SK-N-SH (cell line): Measurements from ENCODE around the gene SCAND1. TPM values are rescaled to one million over a fixed set of nuclear protein-coding genes. Genes with fewer than 3 reads are reported as not detected.

ENCODE experiments used
- CTCF ChIA-PET: fragments of 300-600, 350-600 bp; formaldehyde crosslinking; extraction: SDS; loops from one replicate; lab custom pipeline; 2021; lab: Yijun Ruan, JAX
- POLR2A ChIA-PET: fragments of 350-600 bp; sonication (Branson Sonifier 250); formaldehyde crosslinking; extraction: SDS; loops from one replicate; lab custom pipeline; 2020; ENCODE audit warnings: antibody characterized with exemption, inconsistent platforms; lab: Yijun Ruan, JAX
- DNase-seq: peaks from one replicate; pipeline ENCODE4 v3.0.0; 2012
- H2AFZ ChIP-seq: fragments of 200-600 bp; sonication (generic); 2 replicates; pipeline ENCODE4 v1.8.1; 2016; ENCODE audit warnings: antibody characterized with exemption, mild to moderate bottlenecking, low read depth
- H3F3A ChIP-seq: fragments of 200-600 bp; sonication (generic); replicated peaks from 2 replicates; pipeline ENCODE3; 2016; ENCODE audit warnings: antibody characterized with exemption, mild to moderate bottlenecking; ENCODE audit not compliant: insufficient read depth
- H3K27ac ChIP-seq, 2 experiments: fragments of 200-500 bp in 1 of 2; fragments of 200-600 bp in 1 of 2; sonication (Bioruptor generic) in 1 of 2; sonication (generic), shearing (Covaris generic) in 1 of 2; 2 replicates each; pipeline versions ENCODE4 v1.5.1 to v1.6.1; 2014 to 2016; ENCODE audit warnings: low read depth in 2 of 2, inconsistent platforms in 1 of 2, low read length in 1 of 2, mild to moderate bottlenecking in 1 of 2, mixed read lengths in 1 of 2
- H3K27me3 ChIP-seq: fragments of 200-600 bp; sonication (generic), shearing (Covaris generic); 2 replicates; pipeline ENCODE4 v1.6.1; 2016; ENCODE audit warnings: mixed run types; ENCODE audit not compliant: insufficient read depth
- H3K36me3 ChIP-seq, 2 experiments: fragments of 200-500 bp in 1 of 2; fragments of 200-600 bp in 1 of 2; sonication (Bioruptor generic) in 1 of 2; sonication (generic) in 1 of 2; replicated peaks in 1 of 2; 2 replicates each; pipeline versions ENCODE3 to v1.5.1; 2014 to 2016; ENCODE audit warnings: low read length in 1 of 2, mild to moderate bottlenecking in 1 of 2; ENCODE audit not compliant: insufficient read depth in 2 of 2, control insufficient read depth in 1 of 2
- H3K4me1 ChIP-seq, 2 experiments: fragments of 200-500 bp in 1 of 2; fragments of 200-600 bp in 1 of 2; sonication (Bioruptor generic) in 1 of 2; sonication (generic), shearing (Covaris generic) in 1 of 2; 2 replicates each; pipeline versions ENCODE4 v1.5.1 to v1.6.1; 2014 to 2016; ENCODE audit warnings: low read depth in 1 of 2, low read length in 1 of 2, mixed run types in 1 of 2; ENCODE audit not compliant: insufficient read depth in 2 of 2, control insufficient read depth in 1 of 2
- H3K4me2 ChIP-seq: fragments of 200-600 bp; sonication (generic), shearing (Covaris generic); 2 replicates; pipeline ENCODE4 v1.6.1; 2017; ENCODE audit warnings: mixed run types
- H3K4me3 ChIP-seq, 2 experiments: fragments of 200-500 bp in 1 of 2; fragments of 200-600 bp in 1 of 2; sonication (Bioruptor generic) in 1 of 2; sonication (generic), shearing (Covaris generic) in 1 of 2; 2 replicates each; pipeline versions ENCODE4 v1.5.1 to v1.8.1; 2014 to 2016; ENCODE audit warnings: low read depth in 2 of 2, inconsistent platforms in 1 of 2, low read length in 1 of 2, mild to moderate bottlenecking in 1 of 2, mixed read lengths in 1 of 2, moderate library complexity in 1 of 2
- H3K79me2 ChIP-seq: fragments of 200-600 bp; sonication (generic); 2 replicates; pipeline ENCODE4 v1.8.1; 2017; ENCODE audit warnings: mild to moderate bottlenecking; ENCODE audit not compliant: insufficient read depth
- H3K9ac ChIP-seq: fragments of 200-600 bp; sonication (generic); 2 replicates; pipeline ENCODE4 v1.6.1; 2017; ENCODE audit warnings: mixed run types
- H3K9me2 ChIP-seq: fragments of 200-600 bp; sonication (generic); 2 replicates; pipeline ENCODE4 v1.6.1; 2017; ENCODE audit warnings: mixed run types
- H3K9me3 ChIP-seq: fragments of 200-600 bp; sonication (generic); 2 replicates; pipeline ENCODE4 v1.6.1; 2017; ENCODE audit warnings: mixed run types, mild to moderate bottlenecking, moderate library complexity
- H4K20me1 ChIP-seq: fragments of 200-600 bp; sonication (generic); 2 replicates; pipeline ENCODE4 v1.6.1; 2017; ENCODE audit warnings: mild to moderate bottlenecking, mixed run types; ENCODE audit not compliant: insufficient read depth
- EZH2phosphoT487 ChIP-seq: fragments of 200-600 bp; sonication (generic); IDR thresholded peaks from 2 replicates; pipeline ENCODE4 v1.6.1; 2017; ENCODE audit warnings: low read depth, mixed run types, mild to moderate bottlenecking, antibody characterized with exemption, moderate library complexity, borderline replicate concordance
- FOXJ3 ChIP-seq: sonication (generic); formaldehyde crosslinking; IDR thresholded peaks from 2 replicates; pipeline ENCODE4 v1.5.1; 2020; ENCODE audit warnings: mild to moderate bottlenecking, missing genetic modification reagents
- GABPA ChIP-seq: IDR thresholded peaks from 2 replicates; pipeline ENCODE4 v1.4.0; 2012; ENCODE audit warnings: low read depth, mild to moderate bottlenecking
- MEF2A ChIP-seq: IDR thresholded peaks from 2 replicates; pipeline ENCODE4 v1.4.0; 2012; ENCODE audit warnings: low read depth, borderline replicate concordance
- MXI1 ChIP-seq: IDR thresholded peaks from 2 replicates; pipeline ENCODE4 v1.6.1; 2012; ENCODE audit warnings: mild to moderate bottlenecking, low read depth, low read length, improper control_type of control experiment
- NFIC ChIP-seq: IDR thresholded peaks from 2 replicates; pipeline ENCODE4 v1.4.0; 2012; ENCODE audit warnings: borderline replicate concordance
- RAD21 ChIP-seq: IDR thresholded peaks from 2 replicates; pipeline ENCODE4 v1.6.1; 2012; ENCODE audit warnings: mild to moderate bottlenecking, low read length
- TCF12 ChIP-seq: IDR thresholded peaks from 2 replicates; pipeline ENCODE4 v1.4.0; 2012
- WGBS: methylation state at CpG from one replicate; pipeline ENCODE4 v1.1.6; 2017; ENCODE audit warnings: low lambda C conversion rate; 5-methylcytosine and 5-hydroxymethylcytosine counted together
- polyA plus RNA-seq, 3 experiments: library from polyadenylated mRNA; depleted of rRNA; stranded (reverse); fragments of >200 nt; gene quantifications; 2 replicates each; pipeline ENCODE4 v1.2.3, GENCODE V29; 2012
- TF ChIP-seq, protein P1 (sequence below): IDR thresholded peaks from 2 replicates; pipeline ENCODE4 v1.4.0; 2012; ENCODE audit warnings: low read depth, borderline replicate concordance
- TF ChIP-seq, protein P2 (sequence below): IDR thresholded peaks from 2 replicates; pipeline ENCODE4 v1.4.0; 2012; ENCODE audit warnings: low read depth
- TF ChIP-seq, protein P3 (sequence below): fragments of 150-350 bp; IDR thresholded peaks from 2 replicates; pipeline ENCODE4 v1.6.1; 2016; ENCODE audit warnings: mild to moderate bottlenecking, low read depth, low read length
- TF ChIP-seq, protein P4 (sequence below): IDR thresholded peaks from 2 replicates; pipeline ENCODE4 v1.4.0; 2012; ENCODE audit warnings: low read depth, borderline replicate concordance
- TF ChIP-seq, protein P5 (sequence below): IDR thresholded peaks from 2 replicates; pipeline ENCODE4; 2012

The SCAND1 gene
- polyA plus RNA-seq, 1 of the 3 experiments (the other 2 are of a cell fraction), result 44.1 TPM

DNA sequence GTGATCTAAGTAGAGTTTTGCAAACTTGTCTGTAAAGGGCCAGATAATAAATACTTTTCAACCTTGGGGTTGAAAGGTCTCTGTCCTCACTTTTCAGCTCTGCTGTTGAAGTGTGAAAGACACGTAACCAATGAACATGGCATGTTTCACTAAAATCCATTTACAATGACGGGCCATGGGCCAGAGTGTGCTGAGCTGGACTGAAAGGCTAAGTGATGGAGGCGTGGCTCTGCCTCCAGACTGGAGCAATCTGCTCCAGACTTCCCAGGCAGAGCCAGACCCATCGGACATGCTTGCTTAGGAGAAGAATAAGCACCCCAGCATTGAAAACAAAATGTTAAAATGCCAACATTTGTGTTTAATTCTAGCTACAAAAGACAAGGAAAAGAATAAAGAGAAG is 41.4 kb downstream of the SCAND1 start (continued):
- TF ChIP-seq, protein P1, sequence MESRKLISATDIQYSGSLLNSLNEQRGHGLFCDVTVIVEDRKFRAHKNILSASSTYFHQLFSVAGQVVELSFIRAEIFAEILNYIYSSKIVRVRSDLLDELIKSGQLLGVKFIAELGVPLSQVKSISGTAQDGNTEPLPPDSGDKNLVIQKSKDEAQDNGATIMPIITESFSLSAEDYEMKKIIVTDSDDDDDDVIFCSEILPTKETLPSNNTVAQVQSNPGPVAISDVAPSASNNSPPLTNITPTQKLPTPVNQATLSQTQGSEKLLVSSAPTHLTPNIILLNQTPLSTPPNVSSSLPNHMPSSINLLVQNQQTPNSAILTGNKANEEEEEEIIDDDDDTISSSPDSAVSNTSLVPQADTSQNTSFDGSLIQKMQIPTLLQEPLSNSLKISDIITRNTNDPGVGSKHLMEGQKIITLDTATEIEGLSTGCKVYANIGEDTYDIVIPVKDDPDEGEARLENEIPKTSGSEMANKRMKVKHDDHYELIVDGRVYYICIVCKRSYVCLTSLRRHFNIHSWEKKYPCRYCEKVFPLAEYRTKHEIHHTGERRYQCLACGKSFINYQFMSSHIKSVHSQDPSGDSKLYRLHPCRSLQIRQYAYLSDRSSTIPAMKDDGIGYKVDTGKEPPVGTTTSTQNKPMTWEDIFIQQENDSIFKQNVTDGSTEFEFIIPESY, result no peak
- TF ChIP-seq, protein P2, sequence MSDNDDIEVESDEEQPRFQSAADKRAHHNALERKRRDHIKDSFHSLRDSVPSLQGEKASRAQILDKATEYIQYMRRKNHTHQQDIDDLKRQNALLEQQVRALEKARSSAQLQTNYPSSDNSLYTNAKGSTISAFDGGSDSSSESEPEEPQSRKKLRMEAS, result no peak
- TF ChIP-seq TCF12 (no peak), EZH2phosphoT487 (no peak), MXI1 (no peak)

DNA sequence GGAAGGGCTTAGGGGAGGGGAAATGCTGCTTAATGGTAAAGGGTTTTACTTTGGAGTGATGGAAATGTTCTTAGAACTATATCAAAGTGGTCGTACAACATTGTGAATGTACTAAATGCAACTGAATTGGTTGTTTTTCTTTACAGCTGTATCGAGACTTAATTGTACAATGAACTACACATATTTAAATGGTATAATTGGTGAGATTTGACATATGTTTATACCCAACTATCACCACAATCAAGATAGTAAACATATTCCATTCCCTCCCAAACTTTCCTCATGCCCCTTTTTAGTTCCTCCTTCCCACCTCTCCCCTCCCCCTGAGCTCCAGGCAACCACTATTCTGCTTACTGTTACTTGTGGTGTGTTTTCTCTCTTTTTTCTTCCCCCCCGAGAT is 44.0 kb downstream of the SCAND1 start:
- POLR2A ChIA-PET, result no interaction called here
- 95% methylated on average over 3 of the region's 3 CpGs for WGBS
- H3K9me2 ChIP-seq, result no peaks in the 10 kb centered on the region
- peaks cover 0 to 11% of the 10 kb centered on the region in 2 experiments; a peak in 1 of 4 replicates for H3K4me1 ChIP-seq
- H3K4me2 ChIP-seq, result no peak overlapping the region
- peaks cover 16 to 22% of the 10 kb centered on the region in 2 experiments for H3K36me3 ChIP-seq
- H3K9ac ChIP-seq, result no peak overlapping the region
- no peak for DNase-seq
- no peak overlapping the region for H3K27ac ChIP-seq
- H3K27me3 ChIP-seq, result no peaks in the 10 kb centered on the region
- H3K4me3 ChIP-seq, result no peak overlapping the region
- no peak overlapping the region for H2AFZ ChIP-seq
- H3K79me2 ChIP-seq, result 0 out of 2 replicates have a peak, but pooled peaks cover 7% of the 10 kb centered on the region
- TF ChIP-seq MXI1 (no peak), FOXJ3 (no peak), NFIC (no peak), MEF2A (no peak), EZH2phosphoT487 (no peak), RAD21 (no peak), GABPA (no peak)
- TF ChIP-seq, protein P3, sequence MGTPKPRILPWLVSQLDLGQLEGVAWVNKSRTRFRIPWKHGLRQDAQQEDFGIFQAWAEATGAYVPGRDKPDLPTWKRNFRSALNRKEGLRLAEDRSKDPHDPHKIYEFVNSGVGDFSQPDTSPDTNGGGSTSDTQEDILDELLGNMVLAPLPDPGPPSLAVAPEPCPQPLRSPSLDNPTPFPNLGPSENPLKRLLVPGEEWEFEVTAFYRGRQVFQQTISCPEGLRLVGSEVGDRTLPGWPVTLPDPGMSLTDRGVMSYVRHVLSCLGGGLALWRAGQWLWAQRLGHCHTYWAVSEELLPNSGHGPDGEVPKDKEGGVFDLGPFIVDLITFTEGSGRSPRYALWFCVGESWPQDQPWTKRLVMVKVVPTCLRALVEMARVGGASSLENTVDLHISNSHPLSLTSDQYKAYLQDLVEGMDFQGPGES, result no peak
- TF ChIP-seq, protein P4, sequence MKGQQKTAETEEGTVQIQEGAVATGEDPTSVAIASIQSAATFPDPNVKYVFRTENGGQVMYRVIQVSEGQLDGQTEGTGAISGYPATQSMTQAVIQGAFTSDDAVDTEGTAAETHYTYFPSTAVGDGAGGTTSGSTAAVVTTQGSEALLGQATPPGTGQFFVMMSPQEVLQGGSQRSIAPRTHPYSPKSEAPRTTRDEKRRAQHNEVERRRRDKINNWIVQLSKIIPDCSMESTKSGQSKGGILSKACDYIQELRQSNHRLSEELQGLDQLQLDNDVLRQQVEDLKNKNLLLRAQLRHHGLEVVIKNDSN, result no peak
- TF ChIP-seq, protein P5, sequence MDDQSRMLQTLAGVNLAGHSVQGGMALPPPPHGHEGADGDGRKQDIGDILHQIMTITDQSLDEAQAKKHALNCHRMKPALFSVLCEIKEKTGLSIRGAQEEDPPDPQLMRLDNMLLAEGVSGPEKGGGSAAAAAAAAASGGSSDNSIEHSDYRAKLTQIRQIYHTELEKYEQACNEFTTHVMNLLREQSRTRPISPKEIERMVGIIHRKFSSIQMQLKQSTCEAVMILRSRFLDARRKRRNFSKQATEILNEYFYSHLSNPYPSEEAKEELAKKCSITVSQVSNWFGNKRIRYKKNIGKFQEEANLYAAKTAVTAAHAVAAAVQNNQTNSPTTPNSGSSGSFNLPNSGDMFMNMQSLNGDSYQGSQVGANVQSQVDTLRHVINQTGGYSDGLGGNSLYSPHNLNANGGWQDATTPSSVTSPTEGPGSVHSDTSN, result no peak
- TF ChIP-seq, all 33 proteins: peak for 0
- Histone ChIP-seq H3F3A (no peaks in the 10 kb centered on the region), H4K20me1 (no peaks in the 10 kb centered on the region), H3K9me3 (no peaks in the 10 kb centered on the region)
- CTCF ChIA-PET, result no interaction called here
